Measurements from ENCODE around the gene LAPTM4A.
"Not testable (repeated sequence)": the region's sequence is repeated elsewhere in the genome, so short reads cannot be mapped to it uniquely, and the experiment has no call there.

LAPTM4A gene

DNA sequence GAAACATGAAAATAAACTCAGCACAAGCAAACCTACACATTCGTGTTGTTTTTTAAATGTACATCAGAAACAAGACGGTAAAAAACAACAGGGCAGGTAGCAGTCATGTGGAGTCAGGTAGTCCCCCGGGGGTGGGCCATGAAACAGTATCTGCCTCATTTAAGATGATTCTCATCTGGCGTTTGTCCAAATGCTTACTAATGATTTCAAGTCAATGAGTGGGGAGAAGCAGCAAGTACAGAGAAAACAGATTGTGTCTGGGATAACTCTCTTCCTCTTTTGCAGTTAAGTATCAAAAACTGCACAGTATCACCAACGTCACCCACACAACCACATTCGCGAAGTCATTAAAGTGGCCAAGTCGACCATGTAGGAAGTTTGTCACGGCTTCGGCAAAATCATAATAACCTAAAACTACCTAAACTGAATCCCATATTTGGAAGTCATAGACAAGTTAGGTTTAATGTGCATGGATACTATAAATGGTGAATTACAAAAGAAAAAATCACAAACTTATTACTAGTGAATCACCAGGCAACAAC, 1.3 kb downstream of the LAPTM4A start:
- FAIRE-seq, result no peak

GRCh38 chr2:20049637-20050036, 1.8 kb downstream of the LAPTM4A start:
- FAIRE-seq, result no peak

DNA sequence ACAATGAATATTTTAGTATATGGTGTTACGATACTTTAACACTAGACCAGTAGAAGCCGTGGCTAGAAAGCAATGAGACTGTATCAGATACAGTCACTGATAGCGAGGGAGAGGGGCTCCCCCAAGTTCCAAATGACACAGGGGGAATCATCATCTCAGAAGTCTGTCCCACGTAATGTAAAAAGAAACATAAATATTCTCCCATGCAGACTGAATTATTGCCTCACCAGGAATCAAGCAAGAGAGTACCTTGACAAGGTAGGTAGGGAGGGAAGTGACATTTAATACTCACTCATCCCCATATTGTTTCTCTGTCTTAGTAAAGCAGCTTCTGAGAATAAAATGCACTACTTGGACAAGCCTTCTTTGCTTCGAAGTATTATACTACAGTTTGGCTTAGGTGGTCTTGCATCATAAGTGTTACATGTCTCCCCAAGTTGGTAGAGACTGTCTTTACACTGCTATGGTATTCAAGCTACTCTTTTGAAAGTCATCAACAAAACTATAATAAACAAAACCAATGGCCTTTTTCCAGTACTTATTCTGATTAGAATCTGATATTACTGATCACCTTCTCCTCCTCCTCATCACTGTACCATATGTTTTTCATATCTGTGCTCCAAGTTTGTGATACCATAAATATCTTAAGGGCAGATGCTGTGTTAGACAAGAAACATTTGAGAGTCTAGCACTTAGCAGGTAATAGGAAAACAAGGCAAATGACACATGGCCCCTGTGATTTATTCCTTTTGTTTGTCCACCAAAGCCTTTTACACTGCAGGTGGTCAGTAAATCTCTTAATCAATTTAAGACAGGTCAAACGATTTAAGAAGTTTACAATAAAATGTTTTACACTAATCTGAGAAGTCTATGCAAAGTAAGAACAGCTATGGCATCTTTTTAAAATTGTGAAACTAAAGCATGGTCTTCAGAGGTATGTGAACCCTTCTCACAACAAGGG, 2.7 kb downstream of the LAPTM4A start:
- FAIRE-seq, result no peak

GRCh38 chr2:20045712-20046292, 5.6 kb downstream of the LAPTM4A start:
- not testable (repeated sequence) for FAIRE-seq

DNA sequence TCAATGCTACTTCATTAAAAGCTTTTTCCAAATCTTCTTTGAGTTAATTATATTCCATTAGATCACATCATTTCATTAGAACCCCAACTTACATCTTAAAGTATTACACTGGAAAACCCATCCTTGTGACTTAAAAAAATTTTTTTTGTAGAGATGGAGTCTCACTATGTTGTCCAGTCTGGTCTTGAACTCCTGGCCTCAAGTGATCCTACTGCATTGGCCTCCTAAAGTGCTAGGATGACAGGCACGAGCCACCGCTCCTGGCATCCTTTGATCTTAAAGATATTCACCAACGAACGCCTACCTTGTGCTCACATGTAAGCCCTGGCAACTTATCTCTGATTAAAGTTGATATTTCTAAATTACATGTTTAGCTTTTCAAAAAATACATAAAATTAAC, 6.7 kb downstream of the LAPTM4A start:
- no peak for FAIRE-seq

GRCh38 chr2:20042531-20042930, 8.9 kb downstream of the LAPTM4A start:
- FAIRE-seq, result no peak

- FAIRE-seq, result no peak
These were observed 10.8 kb downstream of the LAPTM4A start for GRCh38 chr2:20040489-20041172.

GRCh38 chr2:20037660-20038059, 13.8 kb downstream of the LAPTM4A start:
- FAIRE-seq, result no peak

DNA sequence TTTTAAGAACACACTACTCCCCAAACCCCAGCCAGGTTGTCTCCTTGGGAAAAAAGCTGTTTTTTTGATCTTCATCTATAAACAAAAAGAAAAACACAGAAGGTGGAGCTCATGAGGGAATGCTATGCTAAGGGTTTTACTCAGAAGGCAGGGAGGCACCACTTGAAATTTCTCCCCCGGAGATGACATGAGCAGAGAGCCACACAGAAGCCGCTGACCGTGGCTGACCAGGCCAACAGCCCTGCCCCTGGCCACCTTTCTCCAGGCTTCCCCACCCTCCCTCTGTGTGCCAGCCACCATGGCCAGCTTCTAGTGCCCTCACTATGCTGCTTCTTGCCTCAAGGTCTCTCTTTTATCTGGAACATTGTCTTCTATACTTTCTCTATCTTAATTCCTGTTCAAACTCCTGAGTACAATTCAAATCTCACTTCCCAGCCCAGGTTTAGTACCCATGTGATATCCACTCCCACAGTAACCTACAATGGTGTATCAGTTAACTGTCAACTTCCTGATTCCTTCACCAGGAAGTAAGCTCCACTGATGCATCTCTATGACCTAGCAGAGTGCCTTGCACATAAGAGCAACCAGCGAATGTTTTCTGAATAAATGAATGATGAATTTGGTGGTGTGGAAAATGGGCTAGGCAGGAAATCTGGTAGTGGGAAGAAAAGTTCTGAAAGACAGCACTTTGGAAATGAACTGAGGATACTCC, 15.3 kb downstream of the LAPTM4A start:
- no peak for FAIRE-seq

DNA sequence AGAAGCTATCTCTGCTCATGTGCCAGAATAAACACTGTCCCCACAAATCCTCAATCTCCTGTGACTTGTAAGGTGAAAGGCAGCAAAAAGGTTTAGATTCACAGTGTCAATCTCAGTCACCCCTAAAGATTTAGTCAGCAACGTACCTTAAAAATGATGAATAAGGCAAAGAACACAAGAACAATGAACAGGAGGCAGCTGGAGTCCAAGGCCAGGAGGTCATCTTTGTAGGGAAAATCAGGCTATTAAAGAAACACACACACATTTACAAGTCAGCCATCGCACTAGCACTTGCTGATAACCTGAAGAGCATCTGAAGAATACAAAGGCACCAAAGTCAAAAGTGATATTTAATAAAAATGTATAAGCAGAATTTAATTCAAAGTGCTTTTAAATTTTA, 16.6 kb downstream of the LAPTM4A start:
- FAIRE-seq, result no peak

GRCh38 chr2:20034218-20034617, 17.2 kb downstream of the LAPTM4A start:
- FAIRE-seq, result no peak

DNA sequence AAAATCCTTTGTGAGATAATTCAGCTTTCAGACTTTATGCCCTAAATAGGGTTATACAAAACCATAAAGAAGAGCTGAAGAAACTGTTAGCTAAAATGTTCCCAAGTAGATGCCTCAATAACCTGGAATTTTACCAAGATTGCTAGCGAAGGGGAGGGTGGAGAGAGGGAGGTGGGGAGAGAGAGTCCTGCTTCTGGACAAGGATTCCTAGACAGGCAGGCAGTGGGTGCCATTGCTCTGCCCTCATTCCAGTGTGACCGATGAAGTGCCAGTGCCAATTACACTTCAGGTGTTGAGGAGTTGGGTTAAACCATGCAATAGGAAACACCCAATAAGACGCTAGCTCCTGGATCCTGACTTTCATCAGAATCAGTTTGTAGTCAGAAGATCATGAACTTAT, 18.1 kb downstream of the LAPTM4A start:
- FAIRE-seq, result no peak

GRCh38 chr2:20030224-20030623, 21.2 kb downstream of the LAPTM4A start:
- no peak for FAIRE-seq

GRCh38 chr2:20027705-20028434, 23.6 kb downstream of the LAPTM4A start:
- FAIRE-seq, result no peak

DNA sequence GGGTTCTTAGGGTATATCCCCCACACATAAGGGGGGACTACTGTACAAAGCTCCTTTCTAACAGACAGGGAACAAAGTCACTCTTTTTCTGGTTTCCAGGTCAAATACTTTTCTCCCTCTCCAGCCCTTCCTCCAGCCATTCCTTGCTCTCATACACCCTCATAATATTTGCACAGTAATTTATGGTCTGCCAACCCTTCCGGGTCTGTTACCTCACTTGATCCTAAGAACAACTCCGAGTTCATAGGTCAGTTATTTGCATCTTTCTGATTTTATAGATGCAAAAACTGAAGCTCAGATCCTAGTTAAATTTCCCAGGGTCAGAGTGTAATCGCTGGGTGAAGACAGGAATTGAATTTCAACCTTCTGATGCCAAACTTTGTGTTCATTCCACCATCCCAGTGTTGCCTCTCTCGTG, 24.2 kb downstream of the LAPTM4A start:
- no peak for FAIRE-seq

GRCh38 chr2:20025065-20025786, 26.2 kb downstream of the LAPTM4A start:
- FAIRE-seq, result no peak

DNA sequence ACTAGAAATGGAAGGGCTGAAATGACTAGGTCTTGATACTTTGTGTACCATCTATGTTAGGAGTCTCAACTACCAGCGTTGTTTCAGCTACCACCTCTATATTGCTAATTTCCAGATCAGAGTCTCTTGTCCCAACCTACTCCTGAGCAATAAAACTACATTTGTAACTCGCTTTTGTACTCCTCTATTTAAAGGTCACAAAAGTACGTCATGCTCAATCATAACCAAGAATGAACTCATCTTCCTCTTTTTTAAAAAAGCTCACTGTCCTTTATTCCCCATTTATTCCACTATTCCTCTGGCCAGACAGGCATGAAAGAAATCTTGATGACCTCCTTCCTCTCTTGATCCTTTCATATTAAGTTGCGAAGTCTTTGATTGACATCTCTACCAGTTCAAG, 27.7 kb downstream of the LAPTM4A start:
- FAIRE-seq, result no peak

DNA sequence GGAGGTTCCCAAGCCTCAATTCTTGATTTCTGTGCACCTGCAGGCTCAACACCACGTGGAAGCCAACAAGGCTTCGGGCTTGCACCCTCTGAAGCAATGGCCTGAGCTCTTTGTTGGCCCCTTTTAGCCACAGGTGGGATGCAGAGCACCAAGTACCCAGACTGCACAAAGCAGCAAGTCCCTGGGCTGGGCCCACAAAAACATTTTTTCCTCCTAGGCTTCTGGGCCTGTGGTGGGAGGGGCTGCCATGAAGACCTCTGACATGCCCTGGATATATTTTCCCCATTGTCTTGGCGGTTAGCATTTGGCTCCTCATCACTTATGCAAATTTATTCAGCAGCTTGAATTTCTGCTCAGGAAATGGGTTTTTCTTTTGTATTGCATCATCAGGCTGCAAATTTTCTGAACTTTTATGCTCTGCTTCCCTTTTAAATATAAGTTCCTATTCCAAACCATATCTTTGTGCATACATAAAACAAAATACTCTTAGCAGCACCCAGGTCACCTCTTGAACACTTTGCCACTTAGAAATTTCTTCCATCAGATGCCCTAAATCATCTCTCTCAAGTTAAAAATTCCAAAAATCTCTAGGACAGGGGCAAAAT, 29.9 kb downstream of the LAPTM4A start:
- no peak for FAIRE-seq

GRCh38 chr2:20019747-20020146, 31.7 kb downstream of the LAPTM4A start:
- FAIRE-seq, result no peak

- FAIRE-seq, result no peak
These were observed 32.8 kb downstream of the LAPTM4A start for GRCh38 chr2:20018601-20019152.

GRCh38 chr2:20016346-20016745, 35.1 kb downstream of the LAPTM4A start:
- no peak for FAIRE-seq
